Stomach (tissue), 9 donors: Measurements from ENCODE around the gene PLTP. TPM values are rescaled to one million over a fixed set of nuclear protein-coding genes. Genes with fewer than 3 reads are reported as not detected.
A peak's percentile ranks its signal among the peaks of the same experiment; 100 is the strongest.

Source experiments
- DNase-seq, 2 donors: peaks; one replicate each; pipeline versions ENCODE4 v3.0.0 to v3.0.0-alpha.2; 2013 to 2019
- H3K27ac ChIP-seq, 5 donors: fragments of 200-600 bp in 4 of 5; sonication (generic) in 4 of 5; one replicate each; pipeline ENCODE4 v1.5.1; 2013 to 2019; ENCODE audit warnings: mild to moderate bottlenecking in 1 of 5, moderate library complexity in 1 of 5
- H3K27me3 ChIP-seq, 3 donors: fragments of 200-600 bp; sonication (generic); one replicate each; pipeline ENCODE4 v1.5.1; 2017 to 2019; ENCODE audit warnings: mixed run types in 1 of 3
- H3K36me3 ChIP-seq, 4 donors: fragments of 200-600 bp; sonication (generic); 1 replicate in 3 of 4; 2 replicates in 1 of 4; pipeline ENCODE4 v1.5.1; 2016 to 2019
- H3K4me1 ChIP-seq, 4 donors: fragments of 200-600 bp; sonication (generic); one replicate each; pipeline ENCODE4 v1.5.1; 2016 to 2019
- H3K4me3 ChIP-seq, 4 donors: fragments of 200-600 bp; sonication (generic) in 3 of 4; one replicate each; pipeline ENCODE4 v1.5.1; 2016 to 2019; ENCODE audit warnings: mild to moderate bottlenecking in 1 of 4
- H3K9me3 ChIP-seq, 4 donors: fragments of 200-600 bp; sonication (generic); one replicate each; pipeline ENCODE4 v1.5.1; 2016 to 2019
- EP300 ChIP-seq: sonication (generic); formaldehyde crosslinking; IDR thresholded peaks from one replicate; pipeline ENCODE4 v1.6.1; 2017; ENCODE audit warnings: antibody characterized with exemption
- POLR2A ChIP-seq, 4 donors: fragments of 450-650 bp; IDR thresholded peaks; one replicate each; pipeline ENCODE4 v1.6.1; 2016; ENCODE audit warnings: antibody characterized with exemption in 4 of 4, control low read depth in 2 of 4, mild to moderate bottlenecking in 1 of 4, moderate library complexity in 1 of 4
- POLR2AphosphoS5 ChIP-seq, 3 donors: sonication (generic); formaldehyde crosslinking; IDR thresholded peaks; one replicate each; pipeline ENCODE4 v1.6.1; 2016; ENCODE audit warnings: antibody characterized with exemption in 3 of 3
- WGBS, 5 donors: extraction: QIAGEN DNeasy Blood & Tissue Kit in 3 of 5; methylation state at CpG; one replicate each; pipeline versions ENCODE4 v1.1.5 to v1.1.7; 2013 to 2018; 5-methylcytosine and 5-hydroxymethylcytosine counted together
- intact Hi-C: fragments of 100-400 bp; cut with DNase I; formaldehyde crosslinking; loops from one replicate; pipeline ENCODE4 v1.15.1; 2023; ENCODE audit warnings: low total_unique reads
- polyA plus RNA-seq, 3 donors: library from polyadenylated mRNA; stranded (reverse); fragments of 200-250 nt; gene quantifications; one replicate each; pipeline ENCODE4 v1.2.3, GENCODE V29; 2013
- total RNA-seq, 5 donors: library from RNA; depleted of rRNA; stranded (reverse); fragments of >200 nt; gene quantifications; one replicate each; pipeline versions ENCODE4 v1.1.0 to v1.2.3, GENCODE V29; 2014 to 2016
- TF ChIP-seq, protein P1 (sequence below), 7 experiments: fragments of 450-650 bp in 4 of 7; fragments of 200-600 bp in 3 of 7; sonication (generic) in 3 of 7; IDR thresholded peaks; one replicate each; pipeline ENCODE4 v1.5.1; 2016 to 2019; ENCODE audit warnings: antibody characterized with exemption in 7 of 7, control low read depth in 2 of 7, mild to moderate bottlenecking in 1 of 7
- donor health status: healthy with polysubstance abuse.
- donor health status: Bipolar disorder and iron deficiency.
- donor health status: healthy.

PLTP gene
- total and polyA plus RNA-seq, 8 donors: 22.0 to 313 (median 55.9) TPM

DNA sequence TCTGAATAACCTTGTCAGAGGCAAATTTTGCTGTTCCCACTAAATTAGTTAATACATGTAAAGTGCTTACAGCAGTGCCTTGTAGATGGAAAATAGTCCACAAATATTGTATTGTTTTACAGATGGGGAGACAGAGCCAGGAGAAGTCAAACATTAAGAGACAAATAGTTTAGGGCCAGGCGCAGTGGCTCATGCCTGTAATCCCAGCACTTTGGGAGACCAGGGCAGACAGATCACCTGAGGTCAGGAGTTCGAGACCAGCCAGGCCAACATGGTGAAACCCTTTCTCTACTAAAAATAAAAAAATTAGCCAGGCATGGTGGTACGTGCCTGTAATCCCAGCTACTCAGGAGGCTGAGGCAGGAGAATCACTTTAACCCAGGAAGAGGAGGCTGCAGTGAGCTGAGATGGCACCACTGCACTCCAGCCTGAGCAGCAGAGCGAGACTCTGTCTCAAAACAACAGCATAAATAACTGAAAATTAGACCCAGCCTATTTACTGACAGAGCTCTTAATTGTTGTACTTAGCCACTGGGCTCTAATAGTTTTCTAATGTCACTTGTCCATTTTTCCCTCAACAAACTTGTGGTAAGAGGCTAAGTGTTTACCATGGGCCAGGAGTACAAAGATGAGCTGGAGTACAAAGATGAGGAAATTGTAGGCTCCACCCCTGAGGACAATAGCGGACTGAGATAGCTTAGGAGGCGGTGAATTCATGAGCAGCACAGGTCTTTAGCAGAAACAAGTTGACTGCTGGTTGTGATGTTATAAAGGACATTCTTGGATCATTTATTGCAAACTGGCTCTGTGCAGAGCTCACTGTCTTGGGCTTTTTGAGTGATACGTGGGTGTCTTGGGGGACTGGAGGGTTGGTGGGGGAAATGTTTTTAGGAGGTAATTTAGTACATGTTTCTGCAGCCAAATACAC, 48.1 kb downstream of the PLTP start:
- 81 to 92% (median 88%) methylated on average over 7 of the region's 7 CpGs for WGBS, 5 donors
- Histone ChIP-seq H3K27ac (no peak overlapping the region), H3K4me1 (peaks cover 7 to 24% (median 7%) of the 10 kb centered on the region in 4 donors), H3K36me3 (no peaks in the 10 kb centered on the region), H3K27me3 (no peaks in the 10 kb centered on the region), H3K4me3 (no peak overlapping the region), H3K9me3 (no peaks in the 10 kb centered on the region)
- no peak for DNase-seq
- intact Hi-C loops: no loop called here
- TF ChIP-seq POLR2AphosphoS5 (IDR thresholded peaks at IDR 0.05) (no peak), EP300 (no peak), POLR2A (IDR thresholded peaks at IDR 0.05) (no peak)
- TF ChIP-seq, protein P1, sequence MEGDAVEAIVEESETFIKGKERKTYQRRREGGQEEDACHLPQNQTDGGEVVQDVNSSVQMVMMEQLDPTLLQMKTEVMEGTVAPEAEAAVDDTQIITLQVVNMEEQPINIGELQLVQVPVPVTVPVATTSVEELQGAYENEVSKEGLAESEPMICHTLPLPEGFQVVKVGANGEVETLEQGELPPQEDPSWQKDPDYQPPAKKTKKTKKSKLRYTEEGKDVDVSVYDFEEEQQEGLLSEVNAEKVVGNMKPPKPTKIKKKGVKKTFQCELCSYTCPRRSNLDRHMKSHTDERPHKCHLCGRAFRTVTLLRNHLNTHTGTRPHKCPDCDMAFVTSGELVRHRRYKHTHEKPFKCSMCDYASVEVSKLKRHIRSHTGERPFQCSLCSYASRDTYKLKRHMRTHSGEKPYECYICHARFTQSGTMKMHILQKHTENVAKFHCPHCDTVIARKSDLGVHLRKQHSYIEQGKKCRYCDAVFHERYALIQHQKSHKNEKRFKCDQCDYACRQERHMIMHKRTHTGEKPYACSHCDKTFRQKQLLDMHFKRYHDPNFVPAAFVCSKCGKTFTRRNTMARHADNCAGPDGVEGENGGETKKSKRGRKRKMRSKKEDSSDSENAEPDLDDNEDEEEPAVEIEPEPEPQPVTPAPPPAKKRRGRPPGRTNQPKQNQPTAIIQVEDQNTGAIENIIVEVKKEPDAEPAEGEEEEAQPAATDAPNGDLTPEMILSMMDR (IDR thresholded peaks at IDR 0.05): no peak

DNA sequence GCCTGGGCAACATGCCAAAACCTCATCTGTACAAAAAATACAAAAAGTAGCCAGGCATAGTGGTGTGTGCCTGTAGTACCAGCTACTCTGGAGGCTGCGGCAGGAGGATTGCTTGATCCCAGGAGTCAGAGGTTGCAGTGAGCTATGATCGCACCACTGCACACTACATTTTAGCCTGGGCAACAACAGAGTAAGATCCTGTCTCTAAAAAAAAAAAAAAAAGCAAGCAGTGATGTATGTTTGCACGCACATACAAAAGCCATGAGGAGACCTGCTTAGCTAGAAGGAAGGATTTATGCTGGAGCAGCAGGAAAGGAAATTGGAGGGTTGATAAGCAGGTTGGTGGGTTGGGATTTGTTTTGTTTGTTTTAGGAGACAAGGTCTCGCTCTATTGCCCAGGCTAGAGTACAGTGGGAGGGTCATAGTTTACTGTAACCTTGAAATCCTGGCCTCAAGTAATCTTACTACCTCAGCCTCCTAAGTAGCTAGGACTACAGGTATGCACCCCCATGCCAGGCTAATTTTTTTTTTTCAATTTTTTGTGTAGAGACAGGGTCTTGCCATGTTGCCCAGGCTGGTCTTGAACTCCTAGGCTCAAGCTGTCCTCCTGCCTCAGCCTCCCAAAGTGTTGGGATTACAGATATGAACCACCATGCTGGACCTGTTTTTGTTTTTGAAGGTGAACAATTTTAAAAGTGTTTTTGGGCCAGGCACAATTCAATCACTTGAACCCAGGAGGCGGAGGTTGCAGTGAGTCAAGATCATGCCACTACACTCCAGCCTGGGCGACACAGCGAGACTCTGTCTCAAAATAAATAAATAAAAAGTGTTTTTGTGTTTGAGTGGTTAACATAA, 50.5 kb downstream of the PLTP start:
- DNase-seq: peak; percentile 40 to 41
- intact Hi-C loops: no loop called here
- H3K27me3 ChIP-seq: no peaks in the 10 kb centered on the region
- H3K9me3 ChIP-seq: no peaks in the 10 kb centered on the region
- H3K4me3 ChIP-seq: no peak overlapping the region
- WGBS, 5 donors: 66 to 78% (median 74%) methylated on average over 7 of the region's 7 CpGs
- TF ChIP-seq, protein P1 (IDR thresholded peaks at IDR 0.05): no peak
- TF ChIP-seq EP300 (no peak), POLR2A (IDR thresholded peaks at IDR 0.05) (no peak), POLR2AphosphoS5 (IDR thresholded peaks at IDR 0.05) (peak in 1 of 3 donors; percentile 12)
- peak overlapping the region in 2 of 5 donors; percentile 30 to 38 for H3K27ac ChIP-seq
- peaks cover 9 to 33% (median 23%) of the 10 kb centered on the region in 4 donors for H3K4me1 ChIP-seq
- H3K36me3 ChIP-seq: no peaks in the 10 kb centered on the region

DNA sequence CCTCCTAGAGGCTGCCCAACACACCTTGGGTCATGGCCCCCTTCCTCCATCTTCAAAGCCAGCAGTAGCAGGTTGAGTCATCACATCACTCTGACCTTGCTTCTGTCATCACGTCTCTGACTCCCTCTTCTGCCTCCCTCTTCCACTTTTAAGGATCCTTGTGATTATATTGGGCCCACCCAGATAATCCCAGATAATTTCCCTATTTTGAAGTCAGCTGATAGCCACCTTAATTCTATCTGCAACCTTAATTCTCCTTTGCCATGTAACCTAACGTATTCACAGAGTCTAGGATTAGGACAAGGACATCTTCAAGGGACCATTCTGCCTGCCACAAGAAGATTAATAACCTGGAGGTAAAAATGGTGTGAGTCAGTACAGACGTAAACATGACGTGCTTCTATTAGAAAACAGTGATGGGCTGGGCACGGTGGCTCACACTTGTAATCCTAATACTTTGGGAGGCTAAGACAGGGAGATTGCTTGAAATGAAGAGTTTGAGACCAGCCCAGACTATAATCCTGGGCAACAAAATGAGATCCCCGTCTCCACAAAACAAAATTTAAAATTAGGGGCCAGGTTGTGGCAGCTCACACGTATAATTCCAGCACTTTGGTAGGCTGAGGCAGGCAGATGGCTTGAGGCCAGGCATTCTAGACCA, 51.3 kb downstream of the PLTP start:
- H3K9me3 ChIP-seq: no peaks in the 10 kb centered on the region
- no peak overlapping the region for H3K4me3 ChIP-seq
- no peaks in the 10 kb centered on the region for H3K27me3 ChIP-seq
- no peaks in the 10 kb centered on the region for H3K36me3 ChIP-seq
- no peak for DNase-seq
- intact Hi-C loops: no loop called here
- WGBS, 5 donors: 52 to 70% (median 64%) methylated on average over 7 of the region's 7 CpGs
- peak overlapping the region in 2 of 5 donors; percentile 30 to 38 for H3K27ac ChIP-seq
- peaks cover 17 to 40% (median 30%) of the 10 kb centered on the region in 4 donors for H3K4me1 ChIP-seq
- TF ChIP-seq, protein P1 (IDR thresholded peaks at IDR 0.05): no peak
- no peak for TF ChIP-seq POLR2AphosphoS5 (IDR thresholded peaks at IDR 0.05)
- TF ChIP-seq EP300: no peak
- TF ChIP-seq POLR2A (IDR thresholded peaks at IDR 0.05): no peak

GRCh38 chr20:45859916-45860315, 52.0 kb downstream of the PLTP start:
- 87 to 94% (median 93%) methylated on average over 3 to 5 of the region's 5 CpGs for WGBS, 5 donors
- intact Hi-C loops: no loop called here
- Histone ChIP-seq H3K27me3 (no peaks in the 10 kb centered on the region), H3K4me3 (no peak overlapping the region), H3K27ac (no peak overlapping the region), H3K9me3 (no peaks in the 10 kb centered on the region), H3K36me3 (peaks cover 0 to 2% (median under 1%) of the 10 kb centered on the region in 4 donors), H3K4me1 (peaks cover 25 to 48% (median 38%) of the 10 kb centered on the region in 4 donors)
- TF ChIP-seq EP300: no peak
- TF ChIP-seq POLR2AphosphoS5 (IDR thresholded peaks at IDR 0.05): no peak
- TF ChIP-seq, protein P1 (IDR thresholded peaks at IDR 0.05): no peak
- no peak for TF ChIP-seq POLR2A (IDR thresholded peaks at IDR 0.05)
- no peak for DNase-seq
